Gastrocnemius medialis (tissue), 4 donors: ENCODE measurements around the gene PLA2G2A. TPM values are rescaled to one million over a fixed set of nuclear protein-coding genes. Genes with fewer than 3 reads are reported as not detected.

Experiments used
- ATAC-seq, 2 donors: fragments of 150-250 bp; one replicate each; pipeline ENCODE4 v1.9.1; 2016
- DNase-seq, 2 donors: peaks; one replicate each; pipeline ENCODE4 v3.0.0-alpha.2; 2019
- H3K27ac ChIP-seq, 4 donors: fragments of 200-600 bp; sonication (generic); 1 replicate in 1 of 4; 2 replicates in 3 of 4; pipeline ENCODE4 v1.5.1; 2016 to 2018; ENCODE audit warnings: mild to moderate bottlenecking in 2 of 4, moderate library complexity in 1 of 4
- H3K27me3 ChIP-seq, 3 donors: fragments of 200-600 bp; sonication (generic) in 2 of 3; 1 replicate in 1 of 3; 2 replicates in 2 of 3; pipeline versions ENCODE4 v1.5.1 to v1.6.0; 2016 to 2019; ENCODE audit warnings: mild to moderate bottlenecking in 1 of 3, moderate library complexity in 1 of 3
- H3K36me3 ChIP-seq, 2 donors: fragments of 200-600 bp; sonication (generic) in 1 of 2; one replicate each; pipeline ENCODE4 v1.5.1; 2017 to 2018
- H3K4me1 ChIP-seq, 2 donors: fragments of 200-600 bp; sonication (generic) in 1 of 2; one replicate each; pipeline ENCODE4 v1.5.1; 2016 to 2017; ENCODE audit warnings: mild to moderate bottlenecking in 2 of 2
- H3K4me3 ChIP-seq, 4 donors: fragments of 200-600 bp; sonication (generic) in 3 of 4; 1 replicate in 1 of 4; 2 replicates in 3 of 4; pipeline ENCODE4 v1.5.1; 2016 to 2019; ENCODE audit warnings: mild to moderate bottlenecking in 2 of 4
- H3K9me3 ChIP-seq, 3 donors: fragments of 200-600 bp; sonication (generic) in 2 of 3; 1 replicate in 1 of 3; 2 replicates in 2 of 3; pipeline ENCODE4 v1.5.1; 2016 to 2019
- POLR2A ChIP-seq, 2 donors: fragments of 450-650 bp; IDR thresholded peaks; one replicate each; pipeline ENCODE4 v1.6.1; 2017; ENCODE audit warnings: antibody characterized with exemption in 2 of 2, mild to moderate bottlenecking in 2 of 2, moderate library complexity in 2 of 2
- in situ Hi-C, 4 donors: fragments of 200-750 bp; cut with MboI; loops; one replicate each; pipeline versions ENCODE4 v1.15.0 to v1.8.0; 2017; ENCODE audit warnings: low sequenced_read_pairs in 4 of 4
- intact Hi-C: fragments of 100-400 bp; cut with DNase I; formaldehyde crosslinking; loops from one replicate; pipeline ENCODE4 v1.15.1; 2023; ENCODE audit warnings: low total_unique reads
- total RNA-seq, 4 donors: library from RNA; depleted of rRNA; stranded (reverse); fragments of >200 nt; gene quantifications; one replicate each; pipeline versions ENCODE4 v1.1.0 to v1.2.3, GENCODE V29; 2016
- TF ChIP-seq, protein P1 (sequence below), 5 experiments: fragments of 450-650 bp in 3 of 5; fragments of 200-600 bp in 2 of 5; sonication (generic) in 2 of 5; IDR thresholded peaks in 4 of 5; conservative IDR thresholded peaks in 1 of 5; 1 replicate in 4 of 5; 2 replicates in 1 of 5; pipeline ENCODE4 v1.5.1; 2016 to 2019; ENCODE audit warnings: antibody characterized with exemption in 5 of 5, mild to moderate bottlenecking in 3 of 5, moderate library complexity in 3 of 5

Gene PLA2G2A
- total RNA-seq, 4 donors from 2014 or later, result 6.2 to 19.3 (median 13.6) TPM

DNA sequence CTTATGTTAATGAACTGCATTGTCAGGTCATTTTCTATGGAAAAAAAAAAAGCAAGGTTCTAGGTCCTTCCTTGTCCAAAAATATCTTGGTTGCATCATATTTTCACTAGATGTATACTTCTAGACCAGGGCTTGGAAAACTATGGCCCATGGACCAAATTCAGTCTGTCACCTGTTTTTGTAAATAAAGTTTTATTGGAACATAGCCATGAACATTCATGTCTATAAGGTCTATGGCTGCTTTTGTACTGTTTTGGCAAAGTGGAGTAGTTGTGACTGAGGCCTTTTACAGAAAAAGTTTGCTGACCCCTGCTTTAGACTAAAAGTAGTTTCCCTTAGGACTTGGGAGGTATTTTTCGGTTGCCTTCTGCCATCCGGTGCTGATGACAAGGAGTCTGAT, 36.8 kb downstream of the PLA2G2A start:
- H3K27ac ChIP-seq, result no peak overlapping the region
- intact Hi-C loops (no loop called here), in situ Hi-C loops (no loop called here)
- ATAC-seq, result no peak
- H3K36me3 ChIP-seq, result no peaks in the 10 kb centered on the region
- TF ChIP-seq, protein P1, sequence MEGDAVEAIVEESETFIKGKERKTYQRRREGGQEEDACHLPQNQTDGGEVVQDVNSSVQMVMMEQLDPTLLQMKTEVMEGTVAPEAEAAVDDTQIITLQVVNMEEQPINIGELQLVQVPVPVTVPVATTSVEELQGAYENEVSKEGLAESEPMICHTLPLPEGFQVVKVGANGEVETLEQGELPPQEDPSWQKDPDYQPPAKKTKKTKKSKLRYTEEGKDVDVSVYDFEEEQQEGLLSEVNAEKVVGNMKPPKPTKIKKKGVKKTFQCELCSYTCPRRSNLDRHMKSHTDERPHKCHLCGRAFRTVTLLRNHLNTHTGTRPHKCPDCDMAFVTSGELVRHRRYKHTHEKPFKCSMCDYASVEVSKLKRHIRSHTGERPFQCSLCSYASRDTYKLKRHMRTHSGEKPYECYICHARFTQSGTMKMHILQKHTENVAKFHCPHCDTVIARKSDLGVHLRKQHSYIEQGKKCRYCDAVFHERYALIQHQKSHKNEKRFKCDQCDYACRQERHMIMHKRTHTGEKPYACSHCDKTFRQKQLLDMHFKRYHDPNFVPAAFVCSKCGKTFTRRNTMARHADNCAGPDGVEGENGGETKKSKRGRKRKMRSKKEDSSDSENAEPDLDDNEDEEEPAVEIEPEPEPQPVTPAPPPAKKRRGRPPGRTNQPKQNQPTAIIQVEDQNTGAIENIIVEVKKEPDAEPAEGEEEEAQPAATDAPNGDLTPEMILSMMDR (IDR thresholded peaks at IDR 0.05 in 4 of 5, conservative IDR thresholded peaks at IDR 0.05 in 1 of 5), result no peak
- no peak for TF ChIP-seq POLR2A (IDR thresholded peaks at IDR 0.05)
- no peak for DNase-seq
- no peak overlapping the region for H3K4me3 ChIP-seq
- no peaks in the 10 kb centered on the region for H3K27me3 ChIP-seq
- H3K9me3 ChIP-seq, result no peaks in the 10 kb centered on the region
- H3K4me1 ChIP-seq, result no peaks in the 10 kb centered on the region

DNA sequence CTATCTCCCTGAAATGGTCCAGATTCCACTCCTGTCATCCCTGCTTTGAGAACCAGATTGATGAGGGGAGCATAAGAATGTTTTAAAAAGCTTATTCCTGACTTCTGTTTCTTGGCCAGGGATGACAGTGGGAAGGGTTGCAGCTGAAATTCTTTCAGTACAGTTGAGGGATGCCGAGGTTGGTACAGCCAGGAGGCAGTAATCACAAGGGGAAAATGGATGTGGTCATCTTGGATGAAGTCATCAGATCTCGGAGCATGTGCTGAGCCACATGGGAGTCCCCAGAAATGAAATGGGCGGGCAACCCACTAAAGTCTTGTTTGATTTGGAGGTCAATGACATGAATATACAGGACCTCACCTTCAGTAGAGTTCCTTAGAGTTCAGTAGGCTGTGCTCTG, 37.3 kb downstream of the PLA2G2A start:
- Histone ChIP-seq H3K9me3 (no peaks in the 10 kb centered on the region), H3K27me3 (no peaks in the 10 kb centered on the region), H3K4me1 (no peaks in the 10 kb centered on the region), H3K27ac (no peak overlapping the region), H3K36me3 (no peaks in the 10 kb centered on the region), H3K4me3 (no peak overlapping the region)
- no peak for ATAC-seq
- in situ Hi-C loops (no loop called here), intact Hi-C loops (no loop called here)
- no peak for TF ChIP-seq POLR2A (IDR thresholded peaks at IDR 0.05)
- TF ChIP-seq, protein P1 (IDR thresholded peaks at IDR 0.05 in 4 of 5, conservative IDR thresholded peaks at IDR 0.05 in 1 of 5), result no peak
- no peak for DNase-seq

GRCh38 chr1:19941206-19941568, 38.2 kb downstream of the PLA2G2A start:
- Histone ChIP-seq H3K27me3 (no peaks in the 10 kb centered on the region), H3K36me3 (no peaks in the 10 kb centered on the region), H3K4me1 (no peaks in the 10 kb centered on the region), H3K9me3 (no peaks in the 10 kb centered on the region), H3K27ac (no peak overlapping the region), H3K4me3 (no peak overlapping the region)
- DNase-seq (no peak), ATAC-seq (no peak)
- intact Hi-C loops (no loop called here), in situ Hi-C loops (no loop called here)
- no peak for TF ChIP-seq POLR2A (IDR thresholded peaks at IDR 0.05)
- TF ChIP-seq, protein P1 (IDR thresholded peaks at IDR 0.05 in 4 of 5, conservative IDR thresholded peaks at IDR 0.05 in 1 of 5), result no peak

DNA sequence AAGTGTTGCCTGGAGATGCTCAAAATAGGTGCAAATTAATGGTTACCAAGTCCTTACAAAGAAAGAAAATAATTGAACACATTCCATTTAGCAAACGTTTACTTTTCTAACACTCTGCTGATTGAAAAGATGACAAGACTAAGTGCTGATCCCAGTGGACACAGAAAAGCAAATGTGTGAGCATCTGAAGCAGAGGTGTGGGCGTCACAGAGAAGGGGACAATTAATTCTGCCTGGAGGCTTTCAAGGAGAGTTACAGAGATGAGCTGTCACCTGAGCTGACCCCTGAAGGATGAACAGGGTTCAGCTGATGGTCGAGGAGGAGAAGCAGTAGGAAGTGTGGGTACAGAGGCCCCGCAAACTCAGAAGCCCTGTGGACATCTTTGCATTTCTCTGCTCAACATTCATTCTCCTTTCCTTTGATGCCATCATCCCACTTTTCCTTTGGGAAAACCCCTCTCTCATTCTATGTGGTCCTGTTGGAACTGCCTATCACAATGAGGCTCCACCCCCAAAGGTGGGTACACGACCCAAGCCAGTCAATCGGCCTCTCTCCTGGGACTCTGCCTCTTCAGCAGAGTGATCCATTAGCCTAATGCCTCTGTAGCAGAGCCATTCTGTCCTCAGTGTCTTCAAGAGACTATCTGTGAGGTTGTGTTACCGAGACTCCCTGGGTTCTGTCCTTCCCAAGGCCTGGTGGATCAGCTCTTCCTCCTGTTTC, 38.8 kb downstream of the PLA2G2A start:
- in situ Hi-C loops, result no loop called here
- ATAC-seq, result no peak
- TF ChIP-seq, protein P1 (IDR thresholded peaks at IDR 0.05 in 4 of 5, conservative IDR thresholded peaks at IDR 0.05 in 1 of 5), result no peak
- TF ChIP-seq POLR2A (IDR thresholded peaks at IDR 0.05), result no peak

GRCh38 chr1:19938472-19938871, 40.9 kb downstream of the PLA2G2A start:
- in situ Hi-C loops, result no loop called here
- H3K27me3 ChIP-seq, result no peaks in the 10 kb centered on the region
- no peak for ATAC-seq
- no peaks in the 10 kb centered on the region for H3K4me1 ChIP-seq
- TF ChIP-seq, protein P1 (IDR thresholded peaks at IDR 0.05 in 4 of 5, conservative IDR thresholded peaks at IDR 0.05 in 1 of 5), result no peak
- no peak for TF ChIP-seq POLR2A (IDR thresholded peaks at IDR 0.05)
- intact Hi-C loops, result no loop called here
- H3K27ac ChIP-seq, result no peak overlapping the region
- no peak for DNase-seq
- H3K36me3 ChIP-seq, result no peaks in the 10 kb centered on the region
- H3K4me3 ChIP-seq, result no peak overlapping the region
- no peaks in the 10 kb centered on the region for H3K9me3 ChIP-seq

More for the DNA sequence above, 38.8 kb downstream of the PLA2G2A start:
- no peak overlapping the region for H3K27ac ChIP-seq
- intact Hi-C loops, result no loop called here
- no peaks in the 10 kb centered on the region for H3K36me3 ChIP-seq
- no peak for DNase-seq
- no peaks in the 10 kb centered on the region for H3K4me1 ChIP-seq
- no peaks in the 10 kb centered on the region for H3K9me3 ChIP-seq
- H3K27me3 ChIP-seq, result no peaks in the 10 kb centered on the region
- H3K4me3 ChIP-seq, result no peak overlapping the region
